PFSK-1 (cell line): ENCODE data around the gene BICRA.

ENCODE experiments used
- FOXP2 ChIP-seq: optimal IDR thresholded peaks from 2 replicates; pipeline ENCODE3; 2011; ENCODE audit warnings: borderline replicate concordance, control low read depth, inconsistent platforms; ENCODE audit not compliant: insufficient read depth; ENCODE audit errors: extremely low read length, extremely low read depth
- POLR2AphosphoS5 ChIP-seq: IDR thresholded peaks from 2 replicates; pipeline ENCODE4 v1.6.1; 2012; ENCODE audit warnings: low read depth, mild to moderate bottlenecking, control low read depth, low read length, moderate library complexity
- SIN3A ChIP-seq: IDR thresholded peaks from 2 replicates; pipeline ENCODE4 v1.6.1; 2012; ENCODE audit warnings: mild to moderate bottlenecking, low read length, moderate library complexity, borderline replicate concordance; ENCODE audit not compliant: insufficient read depth
- TAF1 ChIP-seq: IDR thresholded peaks from 2 replicates; pipeline ENCODE4 v1.6.1; 2012; ENCODE audit warnings: low read length, control low read depth, borderline replicate concordance; ENCODE audit not compliant: insufficient read depth
- TF ChIP-seq, protein P1 (sequence below), 2 experiments: IDR thresholded peaks; 2 replicates each; pipeline versions ENCODE4 v1.6.1 to v1.8.0; 2011 to 2012; ENCODE audit warnings: low read depth in 2 of 2, low read length in 2 of 2, control low read depth in 1 of 2, inconsistent platforms in 1 of 2, mild to moderate bottlenecking in 1 of 2, moderate library complexity in 1 of 2; ENCODE audit not compliant: insufficient read depth in 1 of 2

Gene BICRA

DNA sequence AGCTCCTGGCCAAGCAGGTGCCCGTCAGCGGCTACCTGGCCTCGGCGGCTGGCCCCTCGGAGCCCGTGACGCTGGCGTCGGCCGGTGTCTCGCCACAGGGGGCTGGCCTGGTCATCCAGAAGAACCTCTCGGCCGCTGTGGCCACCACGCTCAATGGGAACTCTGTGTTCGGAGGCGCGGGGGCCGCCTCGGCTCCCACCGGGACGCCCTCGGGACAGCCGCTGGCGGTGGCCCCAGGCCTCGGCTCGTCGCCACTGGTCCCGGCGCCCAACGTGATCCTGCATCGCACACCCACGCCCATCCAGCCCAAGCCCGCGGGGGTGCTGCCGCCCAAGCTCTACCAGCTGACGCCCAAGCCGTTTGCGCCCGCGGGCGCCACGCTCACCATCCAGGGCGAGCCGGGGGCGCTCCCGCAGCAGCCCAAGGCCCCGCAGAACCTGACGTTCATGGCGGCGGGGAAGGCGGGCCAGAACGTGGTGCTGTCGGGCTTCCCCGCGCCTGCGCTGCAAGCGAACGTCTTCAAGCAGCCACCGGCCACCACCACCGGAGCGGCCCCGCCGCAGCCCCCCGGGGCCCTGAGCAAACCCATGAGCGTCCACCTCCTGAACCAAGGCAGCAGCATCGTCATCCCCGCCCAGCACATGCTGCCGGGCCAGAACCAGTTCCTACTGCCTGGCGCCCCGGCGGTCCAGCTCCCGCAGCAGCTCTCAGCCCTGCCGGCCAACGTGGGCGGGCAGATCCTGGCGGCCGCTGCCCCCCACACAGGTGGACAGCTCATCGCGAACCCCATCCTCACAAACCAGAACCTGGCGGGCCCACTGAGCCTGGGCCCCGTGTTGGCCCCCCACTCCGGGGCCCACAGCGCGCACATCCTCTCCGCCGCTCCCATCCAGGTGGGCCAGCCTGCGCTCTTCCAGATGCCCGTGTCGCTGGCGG is 71.3 kb downstream of the BICRA start:
- TF ChIP-seq TAF1: no peak
- TF ChIP-seq SIN3A: no peak
- TF ChIP-seq, protein P1, sequence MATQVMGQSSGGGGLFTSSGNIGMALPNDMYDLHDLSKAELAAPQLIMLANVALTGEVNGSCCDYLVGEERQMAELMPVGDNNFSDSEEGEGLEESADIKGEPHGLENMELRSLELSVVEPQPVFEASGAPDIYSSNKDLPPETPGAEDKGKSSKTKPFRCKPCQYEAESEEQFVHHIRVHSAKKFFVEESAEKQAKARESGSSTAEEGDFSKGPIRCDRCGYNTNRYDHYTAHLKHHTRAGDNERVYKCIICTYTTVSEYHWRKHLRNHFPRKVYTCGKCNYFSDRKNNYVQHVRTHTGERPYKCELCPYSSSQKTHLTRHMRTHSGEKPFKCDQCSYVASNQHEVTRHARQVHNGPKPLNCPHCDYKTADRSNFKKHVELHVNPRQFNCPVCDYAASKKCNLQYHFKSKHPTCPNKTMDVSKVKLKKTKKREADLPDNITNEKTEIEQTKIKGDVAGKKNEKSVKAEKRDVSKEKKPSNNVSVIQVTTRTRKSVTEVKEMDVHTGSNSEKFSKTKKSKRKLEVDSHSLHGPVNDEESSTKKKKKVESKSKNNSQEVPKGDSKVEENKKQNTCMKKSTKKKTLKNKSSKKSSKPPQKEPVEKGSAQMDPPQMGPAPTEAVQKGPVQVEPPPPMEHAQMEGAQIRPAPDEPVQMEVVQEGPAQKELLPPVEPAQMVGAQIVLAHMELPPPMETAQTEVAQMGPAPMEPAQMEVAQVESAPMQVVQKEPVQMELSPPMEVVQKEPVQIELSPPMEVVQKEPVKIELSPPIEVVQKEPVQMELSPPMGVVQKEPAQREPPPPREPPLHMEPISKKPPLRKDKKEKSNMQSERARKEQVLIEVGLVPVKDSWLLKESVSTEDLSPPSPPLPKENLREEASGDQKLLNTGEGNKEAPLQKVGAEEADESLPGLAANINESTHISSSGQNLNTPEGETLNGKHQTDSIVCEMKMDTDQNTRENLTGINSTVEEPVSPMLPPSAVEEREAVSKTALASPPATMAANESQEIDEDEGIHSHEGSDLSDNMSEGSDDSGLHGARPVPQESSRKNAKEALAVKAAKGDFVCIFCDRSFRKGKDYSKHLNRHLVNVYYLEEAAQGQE (IDR thresholded peaks at IDR 0.05; ENCODE audit: insufficient read depth in 1 of 2, low read depth in 2 of 2, low read length in 2 of 2): no peak
- TF ChIP-seq FOXP2: no peak
- TF ChIP-seq POLR2AphosphoS5: no peak

- TF ChIP-seq TAF1 (no peak), POLR2AphosphoS5 (no peak), SIN3A (no peak), FOXP2 (no peak)
- TF ChIP-seq, protein P1 (IDR thresholded peaks at IDR 0.05; ENCODE audit: insufficient read depth in 1 of 2, low read depth in 2 of 2, low read length in 2 of 2): no peak
These were observed 72.0 kb downstream of the BICRA start for GRCh38 chr19:47680858-47681332.

DNA sequence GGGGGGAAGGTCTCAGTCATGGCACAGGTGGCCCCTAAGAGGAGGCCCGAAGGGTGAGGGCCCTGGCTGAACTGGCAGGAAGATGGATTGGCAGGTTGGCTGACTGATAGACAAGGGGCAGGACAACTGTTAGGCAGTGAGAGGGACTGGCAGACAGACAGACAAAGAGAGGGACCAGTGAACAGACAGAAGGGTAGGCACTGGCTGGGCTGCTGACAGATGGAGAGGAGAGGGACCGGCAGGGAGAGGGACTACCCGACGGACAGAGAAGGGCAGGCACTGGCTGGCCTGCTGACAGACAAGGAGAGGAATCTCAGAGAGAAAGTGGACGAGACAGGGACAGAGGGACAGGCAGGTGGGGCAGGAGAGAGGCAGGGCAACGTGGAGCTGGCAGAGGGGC is 72.5 kb downstream of the BICRA start:
- TF ChIP-seq FOXP2 (no peak), TAF1 (no peak), SIN3A (no peak), POLR2AphosphoS5 (no peak)
- TF ChIP-seq, protein P1 (IDR thresholded peaks at IDR 0.05; ENCODE audit: insufficient read depth in 1 of 2, low read depth in 2 of 2, low read length in 2 of 2): no peak

- TF ChIP-seq POLR2AphosphoS5 (no peak), FOXP2 (no peak), SIN3A (no peak), TAF1 (no peak)
- TF ChIP-seq, protein P1 (IDR thresholded peaks at IDR 0.05; ENCODE audit: insufficient read depth in 1 of 2, low read depth in 2 of 2, low read length in 2 of 2): no peak
These were observed 73.0 kb downstream of the BICRA start for GRCh38 chr19:47681936-47682335.
